ENCODE results near the gene ANO2.

ANO2 gene

GRCh38 chr12:5945071-5946008 is at the start of gene ANO2:
Gene ANO2 (minus strand): TSS chr12:5945259. CDS start chr12:5945217, 42 bp downstream.
- DNase-seq: no peak

- no peak for DNase-seq
These were observed 44.6 kb upstream of the ANO2 start for GRCh38 chr12:5989621-5990020.

GRCh38 chr12:5988659-5989116 is 43.6 kb upstream of the ANO2 start:
- peak; percentile 25 to 77 (median 60) for DNase-seq

GRCh38 chr12:5988088-5988487 is 43.0 kb upstream of the ANO2 start:
- DNase-seq: no peak

GRCh38 chr12:5987573-5987972 is 42.5 kb upstream of the ANO2 start:
- no peak for DNase-seq

- no peak for DNase-seq
These were observed 40.4 kb upstream of the ANO2 start for GRCh38 chr12:5985471-5985870.

- DNase-seq: no peak
These were observed 39.8 kb upstream of the ANO2 start for GRCh38 chr12:5984873-5985272.

GRCh38 chr12:5982106-5982505 is 37.0 kb upstream of the ANO2 start:
- DNase-seq: no peak

- no peak for DNase-seq
These were observed 32.5 kb upstream of the ANO2 start for GRCh38 chr12:5977556-5977955.

- no peak for DNase-seq
These were observed 31.7 kb upstream of the ANO2 start for GRCh38 chr12:5976711-5977110.

- no peak for DNase-seq
These were observed 31.1 kb upstream of the ANO2 start for GRCh38 chr12:5976196-5976595.

GRCh38 chr12:5973461-5974115 is 28.5 kb upstream of the ANO2 start:
- no peak for DNase-seq

- DNase-seq: no peak
These were observed 27.3 kb upstream of the ANO2 start for GRCh38 chr12:5972387-5972786.

GRCh38 chr12:5971194-5971850 is 26.3 kb upstream of the ANO2 start:
- no peak for DNase-seq

- no peak for DNase-seq
These were observed 25.1 kb upstream of the ANO2 start for GRCh38 chr12:5969974-5970690.

GRCh38 chr12:5969156-5969973 is 24.3 kb upstream of the ANO2 start:
- DNase-seq: no peak

- DNase-seq: no peak
These were observed 22.8 kb upstream of the ANO2 start for GRCh38 chr12:5967645-5968415.

- DNase-seq: no peak
These were observed 21.5 kb upstream of the ANO2 start for GRCh38 chr12:5966486-5967095.

- peak in 4 of 6 experiments; percentile 3 to 32 (median 13) for DNase-seq
These were observed 20.9 kb upstream of the ANO2 start for GRCh38 chr12:5965950-5966383.

Data from stimulated activated naive CD4-positive, alpha-beta T cell (primary cell).